Kidney (tissue), 14 donors: Measurements from ENCODE around the gene HIVEP3. TPM values are rescaled to one million over a fixed set of nuclear protein-coding genes. Genes with fewer than 3 reads are reported as not detected.

Source experiments
- DNase-seq, 5 donors: peaks; one replicate each; pipeline ENCODE4 v3.0.0-alpha.2; 2013 to 2020
- FAIRE-seq: peaks from 2 replicates; lab custom pipeline; 2012; peaks lifted over from hg19 to GRCh38; lab: Jason Lieb, UNC
- H3K27ac ChIP-seq, 2 donors: one replicate each; pipeline ENCODE4 v1.7.0; 2013; ENCODE audit warnings: low read depth in 2 of 2, low read length in 2 of 2, inconsistent platforms in 1 of 2
- H3K27me3 ChIP-seq: one replicate; pipeline ENCODE4 v1.7.1; 2013; ENCODE audit warnings: low read length, inconsistent platforms; ENCODE audit not compliant: control insufficient read depth, insufficient read depth
- H3K36me3 ChIP-seq, 3 donors: one replicate each; pipeline versions ENCODE4 v1.7.0 to v1.7.1; 2013; ENCODE audit warnings: low read length in 3 of 3, control low read depth in 1 of 3, inconsistent platforms in 1 of 3; ENCODE audit not compliant: insufficient read depth in 3 of 3, control insufficient read depth in 2 of 3
- H3K4me1 ChIP-seq, 3 donors: one replicate each; pipeline versions ENCODE4 v1.7.0 to v1.7.1; 2013; ENCODE audit warnings: low read length in 3 of 3, inconsistent platforms in 1 of 3, low read depth in 1 of 3; ENCODE audit not compliant: control insufficient read depth in 2 of 3, insufficient read depth in 2 of 3
- H3K4me3 ChIP-seq, 3 donors: one replicate each; pipeline versions ENCODE4 v1.7.0 to v1.8.1; 2013; ENCODE audit warnings: low read length in 3 of 3, control low read depth in 1 of 3, inconsistent platforms in 1 of 3
- H3K9ac ChIP-seq, 3 donors: one replicate each; pipeline versions ENCODE4 v1.7.0 to v1.7.1; 2013; ENCODE audit warnings: low read length in 3 of 3, control low read depth in 1 of 3, inconsistent platforms in 1 of 3
- H3K9me3 ChIP-seq, 3 donors: one replicate each; pipeline versions ENCODE4 v1.7.0 to v1.7.1; 2013; ENCODE audit warnings: low read length in 3 of 3, control low read depth in 1 of 3, inconsistent platforms in 1 of 3; ENCODE audit not compliant: control insufficient read depth in 2 of 3, insufficient read depth in 1 of 3
- CTCF ChIP-seq: IDR thresholded peaks from 3 replicates; pipeline ENCODE4 v1.5.1; 2012; ENCODE audit warnings: mild to moderate bottlenecking, moderate library complexity, borderline replicate concordance; ENCODE audit not compliant: insufficient read depth; ENCODE audit errors: extremely low read depth
- intact Hi-C: fragments of 100-400 bp; cut with DNase I; formaldehyde crosslinking; loops from one replicate; pipeline ENCODE4 v1.11.1; 2022
- polyA plus RNA-seq: library from polyadenylated mRNA; stranded (reverse); fragments of 350-450 nt; fragmentation: Illumina TruSeq; extraction: RNeasy Lipid Tissue Mini Kit (QIAGEN cat#74804); gene quantifications from one replicate; pipeline ENCODE4 v1.2.3, GENCODE V29; 2014; ENCODE audit warnings: low read depth, low replicate concordance; ENCODE audit not compliant: insufficient read depth
- total RNA-seq: library from RNA; stranded (reverse); fragmentation: NEBNext Ultra II Directional; extraction: Animal tissue kit (Norgen Biotek cat#: 25700); gene quantifications from one replicate; pipeline ENCODE4 v1.2.1, GENCODE V29; 2021
- donor health status: control.
- donor health status: control.
- donor health status: control.
- donor health status: control.
- donor health status: control.
- donor health status: DM: yes; HTN: yes; CAD: no.
- donor health status: Normal renal cell carcinoma (clear cell type).

Gene HIVEP3
- total and polyA plus RNA-seq, 2 donors from 2014 or later, result 3.5 to 11.0 TPM

GRCh38 chr1:41718497-41718896 lies 200.2 kb downstream of the HIVEP3 start:
- Histone ChIP-seq H3K4me1 (no peaks in the 10 kb centered on the region), H3K4me3 (no peak overlapping the region), H3K36me3 (no peaks in the 10 kb centered on the region), H3K27ac (no peak overlapping the region), H3K9ac (no peak overlapping the region), H3K9me3 (no peaks in the 10 kb centered on the region), H3K27me3 (no peaks in the 10 kb centered on the region)
- no peak for TF ChIP-seq CTCF
- FAIRE-seq (no peak), DNase-seq (no peak)
- intact Hi-C loops, result no loop called here

- Histone ChIP-seq H3K27ac (no peak overlapping the region), H3K9me3 (no peaks in the 10 kb centered on the region), H3K4me1 (no peaks in the 10 kb centered on the region), H3K9ac (no peak overlapping the region), H3K4me3 (no peak overlapping the region), H3K27me3 (no peaks in the 10 kb centered on the region), H3K36me3 (no peaks in the 10 kb centered on the region)
- TF ChIP-seq CTCF, result no peak
- FAIRE-seq, result no peak
- intact Hi-C loops, result no loop called here
- DNase-seq, result no peak
Measured at GRCh38 chr1:41716188-41717130, 202.3 kb downstream of the HIVEP3 start.

GRCh38 chr1:41715441-41716095 lies 203.2 kb downstream of the HIVEP3 start:
- FAIRE-seq (no peak), DNase-seq (no peak)
- Histone ChIP-seq H3K27ac (no peak overlapping the region), H3K9ac (no peak overlapping the region), H3K4me3 (no peak overlapping the region), H3K9me3 (no peaks in the 10 kb centered on the region), H3K36me3 (no peaks in the 10 kb centered on the region), H3K27me3 (no peaks in the 10 kb centered on the region), H3K4me1 (no peaks in the 10 kb centered on the region)
- TF ChIP-seq CTCF, result no peak
- intact Hi-C loops, result no loop called here
